Hematopoietic multipotent progenitor cell (in vitro differentiated cells): ENCODE data around the gene MRPL43. TPM values are rescaled to one million over a fixed set of nuclear protein-coding genes. Genes with fewer than 3 reads are reported as not detected.
A peak's percentile ranks its signal among the peaks of the same experiment; 100 is the strongest.

ENCODE experiments used
- DNase-seq, 3 donors: peaks; one replicate each; pipeline ENCODE4 v3.0.0-alpha.2; 2011 to 2015; ENCODE audit warnings: low read depth in 2 of 3, low spot score in 2 of 3
- small RNA-seq: library from RNA; depleted of rRNA; stranded (forward); fragments of <200 nt; gene quantifications from one replicate; pipeline ENCODE3, GENCODE V24; 2012
- total RNA-seq: library from RNA; depleted of rRNA; stranded (reverse); fragments of >200 nt; gene quantifications from one replicate; pipeline ENCODE4 v1.2.3, GENCODE V29; 2012

MRPL43 gene
- total RNA-seq, 1 donor = 81.6 TPM

GRCh38 chr10:100969187-100970075 is 17.9 kb downstream of the MRPL43 start, which contains the start of gene SEMA4G:
TSS of gene SEMA4G (plus strand) at chr10:100969504. CDS start at chr10:100972913, 3,409 bp downstream.
- peak in 2 of 3 donors; percentile 54 to 60 for DNase-seq

- no peak for DNase-seq
Measured at GRCh38 chr10:100968863-100969186, 18.5 kb downstream of the MRPL43 start.

DNA sequence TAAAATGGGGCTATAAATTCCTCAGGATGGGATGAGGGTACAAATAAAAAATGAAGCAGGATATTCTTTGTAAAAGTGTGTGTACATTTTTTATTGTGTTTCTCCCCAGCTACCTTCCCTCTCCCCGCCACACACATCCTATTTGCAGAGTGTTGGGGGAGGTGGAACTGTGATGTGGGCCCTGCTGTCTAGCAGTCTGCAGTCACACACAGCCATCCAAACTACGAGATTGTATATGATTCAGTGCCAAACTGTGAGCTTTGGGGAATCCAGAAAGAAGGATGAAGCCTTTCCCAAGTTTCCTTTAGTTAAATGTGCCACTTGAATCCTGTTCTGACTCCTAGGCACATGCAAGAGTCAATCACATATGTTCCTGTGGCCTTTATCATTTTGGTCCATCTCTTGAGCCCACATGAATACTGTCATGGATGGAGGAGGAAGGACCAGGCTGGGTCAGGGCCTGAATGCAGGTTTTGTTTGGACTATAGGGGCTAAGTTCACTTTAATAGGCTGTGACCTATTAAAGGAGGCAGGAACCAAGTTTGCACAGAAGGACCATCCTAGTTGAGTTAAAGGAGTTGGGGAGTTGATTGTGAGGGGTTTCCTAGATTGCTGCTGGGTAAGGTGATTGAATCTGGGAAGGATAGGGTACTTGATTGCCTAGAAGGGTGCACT is 19.1 kb downstream of the MRPL43 start:
- DNase-seq = no peak

DNA sequence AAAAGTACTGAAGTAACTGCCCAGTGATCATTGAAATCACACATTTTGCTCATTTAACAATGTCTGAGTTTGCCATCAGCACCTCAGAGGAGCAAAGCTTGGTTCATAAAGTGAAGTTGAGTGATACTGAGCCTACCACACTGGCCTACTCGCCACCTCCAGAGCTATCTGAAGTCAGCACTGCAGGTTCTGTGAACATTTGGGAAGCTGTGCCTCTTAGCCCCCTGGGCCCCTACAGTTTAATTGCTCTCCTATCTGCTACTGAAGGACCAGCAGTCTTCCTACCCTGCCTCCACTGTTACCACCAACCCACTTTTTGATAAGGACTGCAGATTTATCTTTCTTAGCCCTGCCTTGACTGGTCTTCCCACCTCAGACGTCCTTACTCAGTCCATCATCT is 20.0 kb downstream of the MRPL43 start:
- DNase-seq = no peak

GRCh38 chr10:100966887-100967286 is 20.4 kb downstream of the MRPL43 start:
- DNase-seq = no peak

- DNase-seq = no peak
Measured at GRCh38 chr10:100965820-100966219, 21.5 kb downstream of the MRPL43 start.

DNA sequence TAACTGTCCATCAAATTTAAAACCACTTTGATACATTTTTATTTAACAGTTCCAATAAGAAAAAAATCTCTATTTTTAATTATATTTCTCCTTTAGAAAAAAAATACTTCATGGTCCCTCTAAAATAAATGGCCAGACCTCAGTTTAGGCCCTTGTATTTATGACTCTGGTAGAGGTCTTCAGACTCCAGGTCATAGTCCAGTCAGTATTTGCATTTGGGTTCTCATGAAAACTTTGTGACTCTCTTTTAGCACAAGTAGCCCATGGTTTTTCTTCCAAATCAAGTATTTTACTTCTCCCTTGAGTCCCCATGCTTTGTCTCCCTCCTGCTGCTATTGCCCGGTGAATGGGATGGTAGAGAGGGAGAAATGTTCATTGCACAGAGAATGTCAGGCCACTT is 23.5 kb downstream of the MRPL43 start:
- no peak for DNase-seq

GRCh38 chr10:100962351-100963080 is 24.8 kb downstream of the MRPL43 start:
- no peak for DNase-seq

GRCh38 chr10:100960251-100960650 is 27.0 kb downstream of the MRPL43 start:
- DNase-seq = no peak

DNA sequence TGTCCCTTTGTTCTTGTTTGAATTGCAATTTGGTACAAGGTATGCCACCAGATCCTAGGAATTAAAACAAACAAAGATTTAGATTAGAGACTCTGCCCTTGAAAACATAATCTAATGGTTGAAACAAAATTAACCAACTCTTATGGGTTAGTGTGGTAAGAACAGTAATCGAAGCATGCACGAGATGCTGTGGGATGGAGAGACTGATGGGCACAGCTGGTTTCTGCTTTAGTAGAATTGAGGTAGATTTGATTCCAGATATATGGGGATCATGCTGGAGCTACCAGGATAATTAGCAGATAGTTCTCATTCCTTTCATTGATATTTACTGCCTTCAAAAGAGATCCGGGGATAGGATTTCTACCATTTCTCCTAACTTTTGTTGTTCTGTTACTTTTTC is 38.4 kb downstream of the MRPL43 start:
- DNase-seq = no peak

GRCh38 chr10:100945754-100946153 is 41.5 kb downstream of the MRPL43 start:
- no peak for DNase-seq

DNA sequence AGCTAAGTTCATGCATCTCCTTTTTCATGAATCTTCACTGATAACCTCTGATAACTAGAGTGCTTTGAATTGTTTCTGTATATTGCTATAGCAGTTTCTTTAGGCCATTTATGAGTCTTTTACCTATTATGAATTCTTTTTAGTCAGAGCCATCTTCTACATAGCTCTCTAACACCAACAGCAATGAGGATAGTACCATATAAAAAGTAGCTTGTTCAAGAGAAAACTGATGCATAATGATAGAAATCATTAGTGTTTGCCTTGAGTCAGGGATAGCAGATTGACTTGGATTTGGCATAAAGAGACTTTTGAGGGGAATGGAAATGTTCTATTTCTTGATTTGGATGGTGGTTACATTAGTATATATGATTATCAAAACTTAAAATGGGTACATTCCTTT is 43.8 kb downstream of the MRPL43 start:
- no peak for DNase-seq

GRCh38 chr10:100942229-100942628 is 45.1 kb downstream of the MRPL43 start:
- DNase-seq = no peak

- DNase-seq = no peak
Measured at GRCh38 chr10:100939763-100940344, 47.4 kb downstream of the MRPL43 start.

Small RNAs within 50 kb of the gene (small RNA-seq; reads per million reads assigned to genes)
- not detected for gene MIR608

Other genes with a start within 250 kb of the MRPL43 start
- not detected for gene PAX2, start 241.9 kb downstream of the MRPL43 start, total RNA-seq
- gene SLF2, start 74.5 kb downstream of the MRPL43 start, total RNA-seq = 9.2 TPM
- gene SEMA4G, start 18.0 kb downstream of the MRPL43 start, total RNA-seq = 0.54 TPM
- gene TWNK, start within 50 bp of the MRPL43 start, total RNA-seq = 13.2 TPM
- gene LZTS2, start 12.3 kb upstream of the MRPL43 start, total RNA-seq = 41.2 TPM
- 1.3 TPM for gene PDZD7, start 43.6 kb upstream of the MRPL43 start, total RNA-seq
- gene SFXN3, start 43.7 kb upstream of the MRPL43 start, total RNA-seq = 123 TPM
- 5.9 TPM for gene KAZALD1, start 74.5 kb upstream of the MRPL43 start, total RNA-seq
- gene TLX1, start 143.8 kb upstream of the MRPL43 start, total RNA-seq = not detected
- gene LBX1, start 242.0 kb upstream of the MRPL43 start, total RNA-seq = not detected